OCI-LY1 (cell line): Measurements from ENCODE around the gene OSBPL3.

Experiments
- H2AFZ ChIP-seq: fragments of 200-600 bp; sonication (generic), shearing (Covaris generic); 2 replicates; pipeline ENCODE4 v1.6.0; 2014; ENCODE audit warnings: antibody characterized with exemption, mild to moderate bottlenecking, low read length
- H3F3A ChIP-seq: fragments of 200-600 bp; sonication (generic), shearing (Covaris generic); 2 replicates; pipeline ENCODE4 v1.6.0; 2014; ENCODE audit warnings: mild to moderate bottlenecking, antibody characterized with exemption, low read length, moderate library complexity; ENCODE audit not compliant: insufficient read depth
- H3K27ac ChIP-seq: fragments of 200-600 bp; sonication (generic); 2 replicates; pipeline ENCODE4 v1.5.1; 2014; ENCODE audit warnings: low read length, mixed run types, mild to moderate bottlenecking, low read depth; ENCODE audit not compliant: poor library complexity, severe bottlenecking
- H3K27me3 ChIP-seq: fragments of 200-600 bp; sonication (generic); 2 replicates; pipeline ENCODE4 v1.6.0; 2014; ENCODE audit warnings: antibody characterized with exemption, mild to moderate bottlenecking, low read length, moderate library complexity; ENCODE audit not compliant: insufficient read depth
- H3K36me3 ChIP-seq: fragments of 200-600 bp; sonication (generic); 2 replicates; pipeline ENCODE4 v1.6.1; 2014; ENCODE audit warnings: mild to moderate bottlenecking, antibody characterized with exemption, low read length, moderate library complexity, mixed read lengths; ENCODE audit not compliant: insufficient read depth
- H3K4me1 ChIP-seq: fragments of 200-600 bp; sonication (generic); 2 replicates; pipeline ENCODE4 v1.5.1; 2014; ENCODE audit warnings: mild to moderate bottlenecking, low read length, moderate library complexity; ENCODE audit not compliant: insufficient read depth, severe bottlenecking
- H3K4me2 ChIP-seq: fragments of 200-600 bp; sonication (generic), shearing (Covaris generic); 2 replicates; pipeline ENCODE4 v1.6.1; 2014; ENCODE audit warnings: low read length
- H3K4me3 ChIP-seq: fragments of 200-600 bp; sonication (generic); 2 replicates; pipeline ENCODE4 v1.5.1; 2014; ENCODE audit warnings: low read length, low read depth, mild to moderate bottlenecking, mixed read lengths; ENCODE audit not compliant: poor library complexity, severe bottlenecking
- H3K79me2 ChIP-seq: fragments of 200-600 bp; shearing (Covaris generic); 2 replicates; pipeline ENCODE4 v1.6.1; 2016; ENCODE audit warnings: mixed run types, low read length, mixed read lengths; ENCODE audit not compliant: insufficient read depth
- H3K9ac ChIP-seq: fragments of 200-600 bp; sonication (generic), shearing (Covaris generic); 2 replicates; pipeline ENCODE4 v1.6.1; 2014; ENCODE audit warnings: mild to moderate bottlenecking, low read length, mixed read lengths
- H3K9me2 ChIP-seq: fragments of 200-600 bp; sonication (generic), shearing (Covaris generic); 2 replicates; pipeline ENCODE4 v1.6.1; 2014; ENCODE audit warnings: low read depth, mild to moderate bottlenecking, low read length, mixed read lengths
- H3K9me3 ChIP-seq: fragments of 200-600 bp; shearing (Covaris generic); 2 replicates; pipeline ENCODE4 v1.6.1; 2014; ENCODE audit warnings: low read length, mixed read lengths
- H4K20me1 ChIP-seq: fragments of 200-600 bp; sonication (generic), shearing (Covaris generic); 2 replicates; pipeline ENCODE4 v1.6.0; 2016; ENCODE audit warnings: mild to moderate bottlenecking, low read length; ENCODE audit not compliant: insufficient read depth
- EZH2 ChIP-seq: fragments of 200-600 bp; sonication (generic), shearing (Covaris generic); IDR thresholded peaks from 2 replicates; pipeline ENCODE4 v1.8.0; 2017; ENCODE audit warnings: borderline replicate concordance, mixed run types, mild to moderate bottlenecking, antibody characterized with exemption, low read length, moderate library complexity, mixed read lengths
- TF ChIP-seq, protein P1 (sequence below): fragments of 200-600 bp; sonication (generic), shearing (Covaris generic); IDR thresholded peaks from 2 replicates; pipeline ENCODE4 v1.5.1; 2017; ENCODE audit warnings: mild to moderate bottlenecking, antibody characterized with exemption, low read length, moderate library complexity, mixed read lengths

Gene OSBPL3

DNA sequence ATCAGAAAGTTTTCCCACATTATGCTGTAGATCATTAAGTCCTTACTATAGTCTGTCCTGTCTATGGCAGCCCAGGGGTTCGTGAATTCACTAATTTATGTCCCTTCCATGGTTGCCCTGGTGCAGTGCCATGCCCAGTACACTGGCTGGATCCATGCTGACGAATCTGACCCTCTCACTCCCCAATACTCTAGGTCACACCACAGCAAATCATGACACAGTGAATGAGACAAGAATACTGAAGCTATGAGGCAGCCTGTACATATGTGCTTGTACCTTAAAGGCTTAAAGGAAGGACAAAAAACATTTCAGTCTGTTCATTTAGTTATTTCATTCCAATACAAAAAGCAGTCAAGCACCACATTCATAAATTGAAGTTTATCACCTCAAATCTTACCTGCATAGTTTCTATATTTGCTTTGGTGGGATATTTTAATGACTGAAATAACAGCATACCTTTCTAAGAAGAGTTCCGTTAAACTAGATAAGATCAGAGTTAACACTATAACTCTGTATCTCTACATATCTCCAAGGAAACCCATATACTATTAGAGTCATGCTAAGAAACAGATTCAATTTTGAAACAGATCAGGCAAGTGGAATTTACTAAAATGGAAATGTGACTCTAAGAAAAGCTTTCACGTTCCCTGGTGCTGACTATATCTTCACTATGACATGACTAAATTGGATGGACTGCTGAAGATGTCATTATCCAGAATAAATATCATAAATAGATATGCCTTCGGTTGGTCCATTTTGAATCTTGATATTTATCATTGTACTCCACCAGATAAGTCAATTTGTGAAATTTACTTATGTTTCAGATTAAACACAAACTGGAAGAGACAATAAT, 36.7 kb downstream of the OSBPL3 start:
- peaks cover 97% of the 10 kb centered on the region for H3K79me2 ChIP-seq

DNA sequence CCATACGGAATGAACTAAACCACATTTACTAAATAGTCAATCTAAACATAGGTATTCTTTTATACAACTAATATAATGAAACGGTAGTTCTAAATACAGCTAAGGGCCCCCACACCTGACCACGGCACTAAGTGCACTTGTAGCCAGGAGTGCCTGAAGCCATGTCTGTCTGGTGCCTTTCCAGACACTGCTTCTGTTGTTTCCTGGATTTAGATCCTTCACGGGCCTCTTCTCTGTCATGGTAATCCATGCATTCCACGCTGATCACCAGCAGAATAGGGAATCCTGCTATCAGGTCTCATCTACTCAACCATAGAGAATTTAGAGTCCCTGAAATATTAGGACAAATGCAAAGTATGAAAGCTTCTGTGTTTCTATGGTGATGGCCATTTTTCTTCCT, 37.8 kb downstream of the OSBPL3 start:
- H3K9me2 ChIP-seq, result no peaks in the 10 kb centered on the region
- peaks cover 97% of the 10 kb centered on the region for H3K79me2 ChIP-seq
- no peak overlapping the region for H3K27ac ChIP-seq
- H3K9me3 ChIP-seq, result peaks cover 4% of the 10 kb centered on the region; the same call in 1 of the 2 replicates
- no peak overlapping the region for H3K4me2 ChIP-seq
- H2AFZ ChIP-seq, result no peak overlapping the region
- H3F3A ChIP-seq, result no peaks in the 10 kb centered on the region
- peaks cover 22% of the 10 kb centered on the region for H3K36me3 ChIP-seq
- no peaks in the 10 kb centered on the region for H3K27me3 ChIP-seq
- H3K4me1 ChIP-seq, result peaks cover 72% of the 10 kb centered on the region
- 0 out of 2 replicates have a peak, but pooled peaks cover 3% of the 10 kb centered on the region for H4K20me1 ChIP-seq
- TF ChIP-seq EZH2, result no peak
- TF ChIP-seq, protein P1, sequence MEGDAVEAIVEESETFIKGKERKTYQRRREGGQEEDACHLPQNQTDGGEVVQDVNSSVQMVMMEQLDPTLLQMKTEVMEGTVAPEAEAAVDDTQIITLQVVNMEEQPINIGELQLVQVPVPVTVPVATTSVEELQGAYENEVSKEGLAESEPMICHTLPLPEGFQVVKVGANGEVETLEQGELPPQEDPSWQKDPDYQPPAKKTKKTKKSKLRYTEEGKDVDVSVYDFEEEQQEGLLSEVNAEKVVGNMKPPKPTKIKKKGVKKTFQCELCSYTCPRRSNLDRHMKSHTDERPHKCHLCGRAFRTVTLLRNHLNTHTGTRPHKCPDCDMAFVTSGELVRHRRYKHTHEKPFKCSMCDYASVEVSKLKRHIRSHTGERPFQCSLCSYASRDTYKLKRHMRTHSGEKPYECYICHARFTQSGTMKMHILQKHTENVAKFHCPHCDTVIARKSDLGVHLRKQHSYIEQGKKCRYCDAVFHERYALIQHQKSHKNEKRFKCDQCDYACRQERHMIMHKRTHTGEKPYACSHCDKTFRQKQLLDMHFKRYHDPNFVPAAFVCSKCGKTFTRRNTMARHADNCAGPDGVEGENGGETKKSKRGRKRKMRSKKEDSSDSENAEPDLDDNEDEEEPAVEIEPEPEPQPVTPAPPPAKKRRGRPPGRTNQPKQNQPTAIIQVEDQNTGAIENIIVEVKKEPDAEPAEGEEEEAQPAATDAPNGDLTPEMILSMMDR, result no peak
- no peak overlapping the region for H3K4me3 ChIP-seq
- no peak overlapping the region for H3K9ac ChIP-seq

More for the DNA sequence above, 36.7 kb downstream of the OSBPL3 start:
- Histone ChIP-seq H3K27ac (no peak overlapping the region), H3K4me2 (no peak overlapping the region; the same call in 1 of the 2 replicates), H3K9ac (no peak overlapping the region), H3K9me3 (no peaks in the 10 kb centered on the region), H4K20me1 (peaks cover 3% of the 10 kb centered on the region; the same call in 1 of the 2 replicates), H2AFZ (no peak overlapping the region), H3K4me1 (peaks cover 72% of the 10 kb centered on the region), H3K36me3 (peaks cover 11% of the 10 kb centered on the region; the same call in 1 of the 2 replicates), H3K27me3 (no peaks in the 10 kb centered on the region), H3K9me2 (no peaks in the 10 kb centered on the region), H3K4me3 (no peak overlapping the region), H3F3A (no peaks in the 10 kb centered on the region)
- TF ChIP-seq, protein P1, result no peak
- TF ChIP-seq EZH2, result no peak

DNA sequence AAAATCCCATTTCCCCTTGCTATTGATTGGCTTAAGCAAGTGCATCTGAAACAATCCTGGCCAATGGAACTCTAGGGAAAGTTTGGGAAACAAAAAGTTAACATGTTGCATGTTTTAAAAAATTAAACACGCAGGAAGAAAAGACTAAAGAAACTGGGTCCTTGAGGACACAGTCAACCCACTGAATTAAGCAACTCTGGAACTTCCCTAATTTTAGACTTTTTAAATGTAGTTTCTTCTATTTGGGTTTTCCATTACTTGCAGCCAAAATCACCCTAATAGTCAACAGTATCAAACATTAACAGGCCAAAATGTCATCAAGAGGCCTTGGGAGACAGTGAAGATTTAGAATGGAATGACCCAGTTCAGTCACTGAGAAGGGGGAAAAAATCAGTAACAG, 40.6 kb downstream of the OSBPL3 start:
- Histone ChIP-seq H3K9me2 (no peaks in the 10 kb centered on the region), H3K4me3 (no peak overlapping the region), H4K20me1 (no peaks in the 10 kb centered on the region), H3K27me3 (no peaks in the 10 kb centered on the region), H3K36me3 (peaks cover 23% of the 10 kb centered on the region), H3F3A (no peaks in the 10 kb centered on the region), H3K9me3 (peaks cover 4% of the 10 kb centered on the region; the same call in 1 of the 2 replicates), H3K9ac (no peak overlapping the region), H3K4me2 (no peak overlapping the region), H3K79me2 (peaks cover 97% of the 10 kb centered on the region), H2AFZ (no peak overlapping the region), H3K4me1 (peaks cover 78% of the 10 kb centered on the region), H3K27ac (no peak overlapping the region)
- TF ChIP-seq, protein P1, result no peak
- no peak for TF ChIP-seq EZH2
